Measurements from ENCODE around the gene CDK3. TPM values are rescaled to one million over a fixed set of nuclear protein-coding genes. Genes with fewer than 3 reads are reported as not detected.

Gene CDK3
- total and polyA plus RNA-seq, 4 donors: 3.5 to 24.0 (median 5.5) TPM

GRCh38 chr17:76008630-76009425 lies 8.2 kb downstream of the CDK3 start:
- Histone ChIP-seq H3K4me3 (ENCODE audit: low read length in 2 of 2) (no peak overlapping the region), H3K9me3 (ENCODE audit: control insufficient read depth, low read length) (no peaks in the 10 kb centered on the region), H3K27ac (ENCODE audit: low read depth in 1 of 2, low read length in 2 of 2) (no peak overlapping the region), H3K27me3 (ENCODE audit: control insufficient read depth in 1 of 2, insufficient read depth in 2 of 2, low read length in 1 of 2) (no peaks in the 10 kb centered on the region), H3K4me1 (ENCODE audit: control insufficient read depth in 1 of 2, insufficient read depth in 2 of 2, low read length in 2 of 2) (no peaks in the 10 kb centered on the region), H3K36me3 (ENCODE audit: control insufficient read depth in 1 of 2, insufficient read depth in 2 of 2, low read length in 1 of 2) (no peaks in the 10 kb centered on the region)
- intact Hi-C loops (cut with DNase I): no loop called here
- peak in 1 of 2 donors; percentile 73 for DNase-seq
- ATAC-seq (ENCODE audit: low FRiP score): no peak
- WGBS, 2 donors: 94 to 95% methylated on average over 56 of the region's 56 CpGs

GRCh38 chr17:76009447-76009846 lies 8.8 kb downstream of the CDK3 start:
- ATAC-seq (ENCODE audit: low FRiP score) (no peak), DNase-seq (no peak)
- no peaks in the 10 kb centered on the region for H3K36me3 ChIP-seq (ENCODE audit: control insufficient read depth in 1 of 2, insufficient read depth in 2 of 2, low read length in 1 of 2)
- H3K9me3 ChIP-seq (ENCODE audit: control insufficient read depth, low read length): no peaks in the 10 kb centered on the region
- no peak overlapping the region for H3K4me3 ChIP-seq (ENCODE audit: low read length in 2 of 2)
- H3K27ac ChIP-seq (ENCODE audit: low read depth in 1 of 2, low read length in 2 of 2): no peak overlapping the region
- WGBS, 2 donors: 92 to 93% methylated on average over 20 of the region's 20 CpGs
- intact Hi-C loops (cut with DNase I): no loop called here
- H3K27me3 ChIP-seq (ENCODE audit: control insufficient read depth in 1 of 2, insufficient read depth in 2 of 2, low read length in 1 of 2): no peaks in the 10 kb centered on the region
- no peaks in the 10 kb centered on the region for H3K4me1 ChIP-seq (ENCODE audit: control insufficient read depth in 1 of 2, insufficient read depth in 2 of 2, low read length in 2 of 2)

- intact Hi-C loops (cut with DNase I): loop anchor here in 1 of 2 donors (5.0 kb wide), 1 partner anchor 267 kb away; no protein-coding TSS in a partner anchor
- no peak overlapping the region for H3K4me3 ChIP-seq (ENCODE audit: low read length in 2 of 2)
- DNase-seq: no peak
- no peaks in the 10 kb centered on the region for H3K9me3 ChIP-seq (ENCODE audit: control insufficient read depth, low read length)
- H3K27ac ChIP-seq (ENCODE audit: low read depth in 1 of 2, low read length in 2 of 2): no peak overlapping the region
- H3K27me3 ChIP-seq (ENCODE audit: control insufficient read depth in 1 of 2, insufficient read depth in 2 of 2, low read length in 1 of 2): no peaks in the 10 kb centered on the region
- ATAC-seq (ENCODE audit: low FRiP score): no peak
- no peaks in the 10 kb centered on the region for H3K4me1 ChIP-seq (ENCODE audit: control insufficient read depth in 1 of 2, insufficient read depth in 2 of 2, low read length in 2 of 2)
- H3K36me3 ChIP-seq (ENCODE audit: control insufficient read depth in 1 of 2, insufficient read depth in 2 of 2, low read length in 1 of 2): no peaks in the 10 kb centered on the region
- WGBS, 2 donors: 88 to 91% methylated on average over 21 of the region's 21 CpGs
These were observed 9.5 kb downstream of the CDK3 start for GRCh38 chr17:76009969-76010661.

GRCh38 chr17:76011951-76012350 lies 11.3 kb downstream of the CDK3 start:
- no peak for DNase-seq
- no peak for ATAC-seq (ENCODE audit: low FRiP score)
- no peaks in the 10 kb centered on the region for H3K4me1 ChIP-seq (ENCODE audit: control insufficient read depth in 1 of 2, insufficient read depth in 2 of 2, low read length in 2 of 2)
- no peaks in the 10 kb centered on the region for H3K9me3 ChIP-seq (ENCODE audit: control insufficient read depth, low read length)
- H3K36me3 ChIP-seq (ENCODE audit: control insufficient read depth in 1 of 2, insufficient read depth in 2 of 2, low read length in 1 of 2): no peaks in the 10 kb centered on the region
- WGBS, 2 donors: 79 to 86% methylated on average over 5 of the region's 5 CpGs
- no peaks in the 10 kb centered on the region for H3K27me3 ChIP-seq (ENCODE audit: control insufficient read depth in 1 of 2, insufficient read depth in 2 of 2, low read length in 1 of 2)
- intact Hi-C loops (cut with DNase I): loop anchor here in 1 of 2 donors (5.0 kb wide), 1 partner anchor 265 kb away; no protein-coding TSS in a partner anchor
- H3K4me3 ChIP-seq (ENCODE audit: low read length in 2 of 2): no peak overlapping the region
- no peak overlapping the region for H3K27ac ChIP-seq (ENCODE audit: low read depth in 1 of 2, low read length in 2 of 2)

GRCh38 chr17:76013377-76013932 lies 12.8 kb downstream of the CDK3 start:
- H3K4me3 ChIP-seq (ENCODE audit: low read length in 2 of 2): no peak overlapping the region
- H3K9me3 ChIP-seq (ENCODE audit: control insufficient read depth, low read length): no peaks in the 10 kb centered on the region
- no peaks in the 10 kb centered on the region for H3K36me3 ChIP-seq (ENCODE audit: control insufficient read depth in 1 of 2, insufficient read depth in 2 of 2, low read length in 1 of 2)
- WGBS, 2 donors: 72 to 73% methylated on average over 15 of the region's 15 CpGs
- no peaks in the 10 kb centered on the region for H3K27me3 ChIP-seq (ENCODE audit: control insufficient read depth in 1 of 2, insufficient read depth in 2 of 2, low read length in 1 of 2)
- H3K27ac ChIP-seq (ENCODE audit: low read depth in 1 of 2, low read length in 2 of 2): no peak overlapping the region
- no peak for ATAC-seq (ENCODE audit: low FRiP score)
- intact Hi-C loops (cut with DNase I): loop anchor here in 1 of 2 donors (5.0 kb wide), 1 partner anchor 264 kb away; no protein-coding TSS in a partner anchor
- H3K4me1 ChIP-seq (ENCODE audit: control insufficient read depth in 1 of 2, insufficient read depth in 2 of 2, low read length in 2 of 2): no peaks in the 10 kb centered on the region
- no peak for DNase-seq

GRCh38 chr17:76014100-76014924 lies 13.7 kb downstream of the CDK3 start:
- DNase-seq: peak; percentile 78 to 88
- intact Hi-C loops (cut with DNase I): loop anchor here in 1 of 2 donors (5.0 kb wide), 1 partner anchor 263 kb away; no protein-coding TSS in a partner anchor

GRCh38 chr17:76014925-76015261 lies 14.2 kb downstream of the CDK3 start:
- H3K36me3 ChIP-seq (ENCODE audit: control insufficient read depth in 1 of 2, insufficient read depth in 2 of 2, low read length in 1 of 2): no peaks in the 10 kb centered on the region
- H3K4me1 ChIP-seq (ENCODE audit: control insufficient read depth in 1 of 2, insufficient read depth in 2 of 2, low read length in 2 of 2): no peaks in the 10 kb centered on the region
- no peak for DNase-seq
- 75 to 82% methylated on average over 22 to 26 of the region's 26 CpGs for WGBS, 2 donors
- H3K27ac ChIP-seq (ENCODE audit: low read depth in 1 of 2, low read length in 2 of 2): no peak overlapping the region
- ATAC-seq (ENCODE audit: low FRiP score): peak; percentile 5
- H3K27me3 ChIP-seq (ENCODE audit: control insufficient read depth in 1 of 2, insufficient read depth in 2 of 2, low read length in 1 of 2): no peaks in the 10 kb centered on the region
- no peaks in the 10 kb centered on the region for H3K9me3 ChIP-seq (ENCODE audit: control insufficient read depth, low read length)
- no peak overlapping the region for H3K4me3 ChIP-seq (ENCODE audit: low read length in 2 of 2)
- intact Hi-C loops (cut with DNase I): loop anchor here in 1 of 2 donors (5.0 kb wide), 1 partner anchor 262 kb away; no protein-coding TSS in a partner anchor

More at GRCh38 chr17:76014100-76014924, 13.7 kb downstream of the CDK3 start:
- Histone ChIP-seq H3K9me3 (ENCODE audit: control insufficient read depth, low read length) (no peaks in the 10 kb centered on the region), H3K36me3 (ENCODE audit: control insufficient read depth in 1 of 2, insufficient read depth in 2 of 2, low read length in 1 of 2) (no peaks in the 10 kb centered on the region), H3K27me3 (ENCODE audit: control insufficient read depth in 1 of 2, insufficient read depth in 2 of 2, low read length in 1 of 2) (no peaks in the 10 kb centered on the region), H3K4me1 (ENCODE audit: control insufficient read depth in 1 of 2, insufficient read depth in 2 of 2, low read length in 2 of 2) (no peaks in the 10 kb centered on the region), H3K4me3 (ENCODE audit: low read length in 2 of 2) (no peak overlapping the region), H3K27ac (ENCODE audit: low read depth in 1 of 2, low read length in 2 of 2) (no peak overlapping the region)
- WGBS, 2 donors: 28 to 30% methylated on average over 19 of the region's 19 CpGs
- ATAC-seq (ENCODE audit: low FRiP score): peak; percentile 75

Measured in aorta (tissue), 5 donors.